ENCODE measurements around the gene REEP2.
A peak's percentile ranks its signal among the peaks of the same experiment; 100 is the strongest.

REEP2 gene

GRCh38 chr5:138488481-138488945, 49.7 kb downstream of the REEP2 start:
- TF ChIP-seq CTCF (IDR thresholded peaks at IDR 0.05; ENCODE audit: extremely low read depth, insufficient read depth, missing control alignments), result no peak
- DNase-seq (ENCODE audit: low spot score), result no peak
- in situ Hi-C loops (cut with MboI; ENCODE audit: low pct_unique_long_range_greater_than_20kb, low sequenced_read_pairs, unreplicated experiment), result no loop called here

- TF ChIP-seq CTCF (IDR thresholded peaks at IDR 0.05; ENCODE audit: extremely low read depth, insufficient read depth, missing control alignments), result no peak
- in situ Hi-C loops (cut with MboI; ENCODE audit: low pct_unique_long_range_greater_than_20kb, low sequenced_read_pairs, unreplicated experiment), result no loop called here
- DNase-seq (ENCODE audit: low spot score), result no peak
Observed at GRCh38 chr5:138489683-138490061, 50.8 kb downstream of the REEP2 start.

- TF ChIP-seq CTCF (IDR thresholded peaks at IDR 0.05; ENCODE audit: extremely low read depth, insufficient read depth, missing control alignments), result no peak
- in situ Hi-C loops (cut with MboI; ENCODE audit: low pct_unique_long_range_greater_than_20kb, low sequenced_read_pairs, unreplicated experiment), result no loop called here
- no peak for DNase-seq (ENCODE audit: low spot score)
Observed at GRCh38 chr5:138490648-138491283, 51.9 kb downstream of the REEP2 start.

GRCh38 chr5:138491284-138491648, 52.4 kb downstream of the REEP2 start:
- no peak for DNase-seq (ENCODE audit: low spot score)
- no peak for TF ChIP-seq CTCF (IDR thresholded peaks at IDR 0.05; ENCODE audit: extremely low read depth, insufficient read depth, missing control alignments)
- in situ Hi-C loops (cut with MboI; ENCODE audit: low pct_unique_long_range_greater_than_20kb, low sequenced_read_pairs, unreplicated experiment), result no loop called here

GRCh38 chr5:138491669-138492559, 53.1 kb downstream of the REEP2 start:
- peak; percentile 96 for DNase-seq (ENCODE audit: low spot score)
- in situ Hi-C loops (cut with MboI; ENCODE audit: low pct_unique_long_range_greater_than_20kb, low sequenced_read_pairs, unreplicated experiment), result no loop called here
- TF ChIP-seq CTCF (IDR thresholded peaks at IDR 0.05; ENCODE audit: extremely low read depth, insufficient read depth, missing control alignments), result no peak

GRCh38 chr5:138492560-138493045, 53.7 kb downstream of the REEP2 start:
- no peak for DNase-seq (ENCODE audit: low spot score)
- no peak for TF ChIP-seq CTCF (IDR thresholded peaks at IDR 0.05; ENCODE audit: extremely low read depth, insufficient read depth, missing control alignments)
- in situ Hi-C loops (cut with MboI; ENCODE audit: low pct_unique_long_range_greater_than_20kb, low sequenced_read_pairs, unreplicated experiment), result no loop called here
